ENCODE results near the gene TIMM29.
A peak's percentile ranks its signal among the peaks of the same experiment; 100 is the strongest.
"Not testable (repeated sequence)": the region's sequence is repeated elsewhere in the genome, so short reads cannot be mapped to it uniquely, and the experiment has no call there.

Gene TIMM29

GRCh38 chr19:10921910-10922637 lies 6.5 kb upstream of the TIMM29 start:
- Mint-ChIP-seq H3K9me3 (no peaks in the 10 kb centered on the region), H3K4me3 (no peak overlapping the region), H3K27me3 (no peaks in the 10 kb centered on the region), H3K4me1 (peaks cover under 1% of the 10 kb centered on the region), H3K27ac (peak overlapping the region; percentile 55), H3K36me3 (peaks cover 3% of the 10 kb centered on the region)

- H3K9me3 Mint-ChIP-seq, result no peaks in the 10 kb centered on the region
- H3K4me3 Mint-ChIP-seq, result no peak overlapping the region
- H3K4me1 Mint-ChIP-seq, result peaks cover 6% of the 10 kb centered on the region
- H3K27ac Mint-ChIP-seq, result peak overlapping the region; percentile 55
- peaks cover 3% of the 10 kb centered on the region for H3K36me3 Mint-ChIP-seq
- H3K27me3 Mint-ChIP-seq, result no peaks in the 10 kb centered on the region
These were observed 6.0 kb upstream of the TIMM29 start for GRCh38 chr19:10922638-10923014.

GRCh38 chr19:10923260-10924112 lies 5.1 kb upstream of the TIMM29 start:
- no peaks in the 10 kb centered on the region for H3K27me3 Mint-ChIP-seq
- H3K27ac Mint-ChIP-seq, result no peak overlapping the region
- H3K4me3 Mint-ChIP-seq, result no peak overlapping the region
- peaks cover 3% of the 10 kb centered on the region for H3K36me3 Mint-ChIP-seq
- no peaks in the 10 kb centered on the region for H3K9me3 Mint-ChIP-seq
- peaks cover 11% of the 10 kb centered on the region for H3K4me1 Mint-ChIP-seq

GRCh38 chr19:10924597-10924996 lies 4.0 kb upstream of the TIMM29 start:
- Mint-ChIP-seq H3K4me3 (no peak overlapping the region), H3K4me1 (peaks cover 11% of the 10 kb centered on the region), H3K9me3 (no peaks in the 10 kb centered on the region), H3K27me3 (no peaks in the 10 kb centered on the region), H3K36me3 (peaks cover 3% of the 10 kb centered on the region), H3K27ac (no peak overlapping the region)

GRCh38 chr19:10927730-10928562 lies 665 bp upstream of the TIMM29 start:
- Mint-ChIP-seq H3K4me1 (peaks cover 21% of the 10 kb centered on the region), H3K9me3 (no peaks in the 10 kb centered on the region), H3K27ac (peak overlapping the region; percentile 62), H3K27me3 (no peaks in the 10 kb centered on the region), H3K36me3 (peaks cover 1% of the 10 kb centered on the region), H3K4me3 (peak overlapping the region; percentile 96)

GRCh38 chr19:10929402-10929794 lies 787 bp downstream of the TIMM29 start:
- no peak overlapping the region for H3K27ac Mint-ChIP-seq
- peak overlapping the region; percentile 79 for H3K4me3 Mint-ChIP-seq
- no peaks in the 10 kb centered on the region for H3K36me3 Mint-ChIP-seq
- no peaks in the 10 kb centered on the region for H3K9me3 Mint-ChIP-seq
- H3K4me1 Mint-ChIP-seq, result peaks cover 21% of the 10 kb centered on the region
- H3K27me3 Mint-ChIP-seq, result no peaks in the 10 kb centered on the region

GRCh38 chr19:10935371-10936059 lies 6.9 kb downstream of the TIMM29 start:
- Mint-ChIP-seq H3K4me1 (peaks cover 11% of the 10 kb centered on the region), H3K4me3 (no peak overlapping the region), H3K27ac (no peak overlapping the region), H3K36me3 (no peaks in the 10 kb centered on the region), H3K9me3 (no peaks in the 10 kb centered on the region), H3K27me3 (no peaks in the 10 kb centered on the region)

GRCh38 chr19:10936661-10937084 lies 8.1 kb downstream of the TIMM29 start:
- Mint-ChIP-seq H3K36me3 (no peaks in the 10 kb centered on the region), H3K27ac (no peak overlapping the region), H3K4me1 (peaks cover 8% of the 10 kb centered on the region), H3K4me3 (no peak overlapping the region), H3K9me3 (no peaks in the 10 kb centered on the region), H3K27me3 (no peaks in the 10 kb centered on the region)

- not testable (repeated sequence) for H3K27me3 Mint-ChIP-seq, H3K4me3 Mint-ChIP-seq, H3K27ac Mint-ChIP-seq, H3K9me3 Mint-ChIP-seq, H3K4me1 Mint-ChIP-seq, H3K36me3 Mint-ChIP-seq
These were observed 13.0 kb downstream of the TIMM29 start for GRCh38 chr19:10941649-10942048.

GRCh38 chr19:10943412-10943811 lies 14.8 kb downstream of the TIMM29 start:
- H3K4me3 Mint-ChIP-seq, H3K27me3 Mint-ChIP-seq, H3K9me3 Mint-ChIP-seq, H3K4me1 Mint-ChIP-seq, H3K36me3 Mint-ChIP-seq, H3K27ac Mint-ChIP-seq: not testable (repeated sequence)

GRCh38 chr19:10945264-10945663 lies 16.7 kb downstream of the TIMM29 start:
- peaks cover 4% of the 10 kb centered on the region for H3K4me1 Mint-ChIP-seq
- no peak overlapping the region for H3K4me3 Mint-ChIP-seq
- no peaks in the 10 kb centered on the region for H3K36me3 Mint-ChIP-seq
- H3K27ac Mint-ChIP-seq, result no peak overlapping the region
- no peaks in the 10 kb centered on the region for H3K27me3 Mint-ChIP-seq
- no peaks in the 10 kb centered on the region for H3K9me3 Mint-ChIP-seq

GRCh38 chr19:10946958-10947657 lies 18.5 kb downstream of the TIMM29 start:
- Mint-ChIP-seq H3K36me3 (no peaks in the 10 kb centered on the region), H3K9me3 (no peaks in the 10 kb centered on the region), H3K27me3 (no peaks in the 10 kb centered on the region), H3K4me3 (no peak overlapping the region), H3K27ac (no peak overlapping the region), H3K4me1 (peaks cover 2% of the 10 kb centered on the region)

GRCh38 chr19:10952809-10953208 lies 24.2 kb downstream of the TIMM29 start:
- Mint-ChIP-seq H3K4me1 (no peaks in the 10 kb centered on the region), H3K27me3 (no peaks in the 10 kb centered on the region), H3K36me3 (no peaks in the 10 kb centered on the region), H3K4me3 (no peak overlapping the region), H3K9me3 (no peaks in the 10 kb centered on the region), H3K27ac (no peak overlapping the region)

GRCh38 chr19:10959277-10959968 lies 30.8 kb downstream of the TIMM29 start:
- not testable (repeated sequence) for H3K27me3 Mint-ChIP-seq, H3K36me3 Mint-ChIP-seq, H3K9me3 Mint-ChIP-seq
- peak overlapping the region; percentile 88 for H3K4me3 Mint-ChIP-seq
- H3K27ac Mint-ChIP-seq, result peak overlapping the region; percentile 30
- peaks cover 33% of the 10 kb centered on the region for H3K4me1 Mint-ChIP-seq
